GM18505 (cell line): Measurements from ENCODE around the gene SLC45A2.

Experiments
- ATAC-seq: cut with Tn5 transposase; IDR thresholded peaks from one replicate; pipeline ENCODE4 v1.9.1; 2021; ENCODE audit not compliant: unreplicated experiment
- POLR2A ChIP-seq: IDR thresholded peaks from 4 replicates; pipeline ENCODE4 v1.6.1; 2011; ENCODE audit warnings: borderline replicate concordance; ENCODE audit not compliant: insufficient read depth, insufficient read length; ENCODE audit errors: extremely low read depth

SLC45A2 gene

GRCh38 chr5:33997331-33997983 is 13.0 kb upstream of the SLC45A2 start:
- peak; percentile 64 for ATAC-seq
- no peak for TF ChIP-seq POLR2A

GRCh38 chr5:33995865-33996264 is 11.4 kb upstream of the SLC45A2 start:
- no peak for ATAC-seq
- TF ChIP-seq POLR2A = no peak

GRCh38 chr5:33994845-33995244 is 10.4 kb upstream of the SLC45A2 start:
- TF ChIP-seq POLR2A = no peak
- ATAC-seq = no peak

- no peak for ATAC-seq
- TF ChIP-seq POLR2A = no peak
Measured at GRCh38 chr5:33992864-33993263, 8.4 kb upstream of the SLC45A2 start.

GRCh38 chr5:33985447-33985846 is 954 bp upstream of the SLC45A2 start:
- no peak for ATAC-seq
- no peak for TF ChIP-seq POLR2A

- no peak for ATAC-seq
Measured at GRCh38 chr5:33984178-33984577, 315 bp downstream of the SLC45A2 start.

GRCh38 chr5:33981408-33982162 is 2.9 kb downstream of the SLC45A2 start:
- ATAC-seq = no peak
- no peak for TF ChIP-seq POLR2A

More at GRCh38 chr5:33984178-33984577, 315 bp downstream of the SLC45A2 start:
- TF ChIP-seq POLR2A = no peak

- no peak for ATAC-seq
- no peak for TF ChIP-seq POLR2A
Measured at GRCh38 chr5:33980030-33980429, 4.5 kb downstream of the SLC45A2 start.

- no peak for ATAC-seq
- no peak for TF ChIP-seq POLR2A
Measured at GRCh38 chr5:33978306-33978705, 6.2 kb downstream of the SLC45A2 start.

- no peak for TF ChIP-seq POLR2A
- ATAC-seq = no peak
Measured at GRCh38 chr5:33976307-33976706, 8.2 kb downstream of the SLC45A2 start.

GRCh38 chr5:33975852-33976251 is 8.6 kb downstream of the SLC45A2 start:
- TF ChIP-seq POLR2A = no peak
- no peak for ATAC-seq

GRCh38 chr5:33973271-33973670 is 11.2 kb downstream of the SLC45A2 start:
- no peak for TF ChIP-seq POLR2A
- ATAC-seq = no peak

- ATAC-seq = peak; percentile 81
- TF ChIP-seq POLR2A = no peak
Measured at GRCh38 chr5:33969572-33970452, 14.7 kb downstream of the SLC45A2 start.

GRCh38 chr5:33968211-33969005 is 16.1 kb downstream of the SLC45A2 start:
- no peak for ATAC-seq
- TF ChIP-seq POLR2A = no peak

GRCh38 chr5:33966805-33967204 is 17.7 kb downstream of the SLC45A2 start:
- TF ChIP-seq POLR2A = no peak
- ATAC-seq = no peak
